Erythroblast (primary cell): ENCODE results near the gene RERE.

ENCODE experiments used
- GATA1 ChIP-seq: IDR thresholded peaks from 2 replicates; pipeline ENCODE4 v1.6.1; 2011; ENCODE audit warnings: low read depth, mild to moderate bottlenecking, control low read depth, low read length, moderate library complexity
- POLR2A ChIP-seq: IDR thresholded peaks from 2 replicates; pipeline ENCODE4 v1.6.1; 2011; ENCODE audit warnings: mild to moderate bottlenecking, low read length

DNA sequence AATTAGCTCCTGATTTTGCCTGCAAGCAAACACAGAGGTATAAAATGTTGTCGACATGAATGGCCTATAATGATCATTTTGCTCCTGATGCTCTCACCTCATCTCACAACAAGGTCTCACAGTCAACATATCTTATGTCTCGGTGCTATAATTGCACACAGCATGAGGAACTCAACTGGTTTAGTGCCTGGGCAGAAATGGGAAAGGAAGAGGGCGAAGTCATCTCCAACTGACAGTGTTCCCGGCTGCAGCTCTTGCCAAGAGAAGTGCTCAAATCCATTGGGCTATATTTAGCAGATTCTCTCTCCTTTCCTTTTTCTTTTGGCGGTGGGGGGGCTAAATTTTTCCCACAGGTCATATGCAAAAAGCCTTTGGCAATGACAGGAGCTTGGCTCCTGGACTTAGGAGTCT is 446.5 kb downstream of the RERE start:
- no peak for TF ChIP-seq POLR2A
- TF ChIP-seq GATA1, result no peak
